IgD-negative memory B cell (primary cell): ENCODE measurements around the gene PIGQ. TPM values are rescaled to one million over a fixed set of nuclear protein-coding genes. Genes with fewer than 3 reads are reported as not detected.

Experiments
- H3K27ac Mint-ChIP-seq, 3 donors: one replicate each; pipeline ENCODE4 v1.8.0; 2020 to 2022; ENCODE audit warnings: mild to moderate bottlenecking in 3 of 3, mixed read lengths in 3 of 3, moderate library complexity in 1 of 3
- H3K27me3 Mint-ChIP-seq: one replicate; pipeline ENCODE4 v1.8.0; 2021; ENCODE audit warnings: mixed read lengths
- H3K36me3 Mint-ChIP-seq: one replicate; pipeline ENCODE4 v1.8.0; 2020; ENCODE audit warnings: mild to moderate bottlenecking, mixed read lengths
- H3K4me1 Mint-ChIP-seq, 3 donors: one replicate each; pipeline ENCODE4 v1.8.0; 2020 to 2022; ENCODE audit warnings: mixed read lengths in 3 of 3, mild to moderate bottlenecking in 1 of 3
- H3K4me3 Mint-ChIP-seq, 4 donors: one replicate each; pipeline ENCODE4 v1.8.0; 2020 to 2022; ENCODE audit warnings: mild to moderate bottlenecking in 4 of 4, mixed read lengths in 4 of 4, moderate library complexity in 3 of 4
- H3K9me3 Mint-ChIP-seq, 3 donors: one replicate each; pipeline ENCODE4 v1.8.0; 2020 to 2021; ENCODE audit warnings: mixed read lengths in 3 of 3, mild to moderate bottlenecking in 1 of 3
- polyA plus RNA-seq: library from polyadenylated mRNA; unstranded; fragments of 300-500 nt; fragmentation: Illumina TruSeq; gene quantifications from one replicate; pipeline ENCODE4 v1.2.3, GENCODE V29; 2021

The PIGQ gene
- polyA plus RNA-seq, 1 donor from 2014 or later, result 18.9 TPM

DNA sequence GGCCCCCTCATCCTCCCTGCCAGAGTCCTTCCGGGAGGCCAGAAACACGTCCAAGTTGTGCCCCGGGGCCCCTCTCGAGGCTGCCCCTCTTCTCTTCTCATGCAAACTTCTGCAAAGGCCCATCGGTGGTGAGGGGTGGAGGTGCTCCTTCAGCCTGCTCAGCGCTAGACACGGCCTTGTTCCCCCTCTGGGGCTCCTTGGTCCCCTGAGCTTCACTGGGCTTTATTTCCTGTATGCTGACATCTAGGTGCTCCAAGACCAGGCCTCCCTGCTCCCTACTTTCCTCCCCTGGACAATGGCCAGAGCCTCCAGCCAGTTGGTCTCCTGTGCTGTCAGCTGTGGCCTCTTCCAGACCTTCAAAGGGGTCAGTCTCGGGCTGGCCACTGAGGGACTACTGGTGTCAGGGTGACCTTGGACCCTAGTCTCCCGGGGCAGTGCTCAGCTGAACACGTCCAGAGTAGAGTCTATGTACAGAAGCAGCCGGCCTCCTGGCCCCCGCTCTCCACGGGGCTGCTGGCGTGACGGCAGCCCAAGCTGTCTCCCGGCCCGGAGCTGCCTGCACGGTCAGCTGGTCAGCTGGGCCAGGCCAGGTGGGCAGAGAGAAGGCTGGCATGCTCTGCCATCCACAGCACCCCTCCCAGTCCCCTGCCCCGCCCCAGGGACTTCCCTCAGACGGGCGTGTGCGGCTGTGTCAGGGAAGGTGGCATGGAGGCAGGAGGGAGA lies 11.3 kb upstream of the PIGQ start:
- Mint-ChIP-seq H3K27me3 (peaks cover 18% of the 10 kb centered on the region), H3K4me1 (peaks cover 0 to 5% (median 0%) of the 10 kb centered on the region in 3 donors), H3K9me3 (no peaks in the 10 kb centered on the region), H3K27ac (no peak overlapping the region), H3K36me3 (peaks cover 2% of the 10 kb centered on the region), H3K4me3 (peak overlapping the region in 1 of 4 donors; percentile 41)

DNA sequence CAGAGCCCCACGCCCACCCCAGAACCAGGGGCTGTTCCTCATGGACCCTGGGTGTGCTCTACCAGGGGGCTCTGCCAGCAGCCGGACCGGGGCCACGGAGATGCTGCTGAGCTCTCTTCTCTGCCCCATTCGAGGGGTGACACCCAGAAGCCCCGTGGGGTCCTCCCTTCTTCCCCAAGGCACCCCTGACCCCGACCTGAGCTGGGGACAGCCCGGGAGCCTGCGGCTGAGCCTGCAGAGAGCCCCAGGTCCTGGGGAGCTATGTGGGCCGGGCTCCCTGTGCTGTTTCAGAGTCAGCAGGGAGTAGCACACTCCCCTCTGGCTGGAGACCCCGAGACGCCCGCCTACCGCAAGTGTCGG lies 10.8 kb upstream of the PIGQ start:
- H3K27me3 Mint-ChIP-seq, result peaks cover 18% of the 10 kb centered on the region
- H3K27ac Mint-ChIP-seq, result no peak overlapping the region
- peaks cover 0 to 5% (median 0%) of the 10 kb centered on the region in 3 donors for H3K4me1 Mint-ChIP-seq
- H3K36me3 Mint-ChIP-seq, result peaks cover 2% of the 10 kb centered on the region
- no peak overlapping the region for H3K4me3 Mint-ChIP-seq
- H3K9me3 Mint-ChIP-seq, result no peaks in the 10 kb centered on the region

DNA sequence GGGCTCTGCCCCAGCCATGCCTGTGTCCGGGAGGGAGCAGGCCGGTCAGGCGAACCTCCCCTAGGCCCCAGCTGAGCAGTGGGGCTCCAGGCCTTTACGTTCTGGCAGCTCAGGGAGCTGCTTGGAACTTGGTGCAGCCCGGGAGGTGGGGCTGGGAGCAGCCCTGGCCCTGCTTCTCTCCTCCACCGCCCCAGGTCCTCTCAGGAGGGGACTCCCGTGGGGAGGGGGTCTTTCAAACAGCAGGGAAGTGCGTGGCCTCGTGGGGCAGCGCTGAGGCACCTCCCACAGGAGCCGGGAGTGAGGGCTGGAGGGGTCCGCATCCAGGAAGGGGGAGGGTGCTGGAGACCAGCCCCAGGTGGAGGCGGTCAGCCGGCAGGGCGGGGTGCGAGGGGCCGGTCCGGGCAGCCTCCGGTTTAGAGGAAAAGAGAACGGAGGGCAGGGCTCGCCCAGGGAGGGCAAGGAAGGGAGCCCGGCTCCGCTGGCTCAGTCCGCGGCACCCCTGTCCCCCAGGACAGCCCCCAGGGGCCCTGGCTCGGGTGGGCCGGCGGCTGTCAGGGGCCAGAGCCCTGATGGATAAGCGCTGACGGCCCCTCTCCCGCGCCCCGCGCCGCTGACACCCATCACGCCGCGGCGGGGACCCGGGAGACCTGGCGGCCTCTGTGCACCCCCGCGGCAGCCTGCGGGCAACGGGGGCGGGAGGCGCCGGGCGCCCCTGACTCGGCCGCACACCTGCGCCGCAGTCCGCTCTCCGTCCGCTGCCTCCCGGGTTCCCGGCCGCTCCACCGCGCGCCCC lies 10.2 kb upstream of the PIGQ start:
- Mint-ChIP-seq H3K27ac (no peak overlapping the region), H3K4me1 (peaks cover 0 to 5% (median 0%) of the 10 kb centered on the region in 3 donors), H3K27me3 (peaks cover 18% of the 10 kb centered on the region), H3K9me3 (no peaks in the 10 kb centered on the region), H3K36me3 (no peaks in the 10 kb centered on the region), H3K4me3 (no peak overlapping the region)

DNA sequence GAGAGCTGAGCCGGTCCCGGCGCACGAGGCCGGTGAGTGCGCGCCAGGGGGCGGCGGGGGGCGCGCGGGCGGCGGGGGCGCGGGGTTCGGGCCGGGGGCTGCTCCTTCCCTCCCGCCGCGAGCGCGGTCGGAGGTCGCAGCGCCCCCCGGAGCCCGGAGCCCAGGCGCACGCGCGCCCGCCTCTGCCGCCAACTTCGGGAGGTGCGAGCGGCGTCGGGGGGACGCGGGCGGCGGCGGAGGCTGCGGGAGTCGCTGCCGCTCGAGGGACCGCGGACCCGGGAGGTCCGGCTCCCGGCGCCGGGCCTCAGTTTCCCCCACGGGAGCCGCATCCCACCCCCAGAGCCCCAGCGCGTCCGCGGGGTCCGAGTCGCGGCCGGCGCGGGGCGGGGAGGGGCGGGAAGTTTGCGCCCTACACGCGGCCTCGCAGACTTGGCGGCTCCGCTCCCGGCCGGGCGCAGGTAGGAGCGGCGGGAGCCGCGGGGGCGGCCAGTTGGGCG lies 9.5 kb upstream of the PIGQ start, which contains the start of gene PRR35:
TSS of gene PRR35 (plus strand) at position 191 of the 497 bp plus-strand sequence. CDS start 2,901 bp downstream, outside the sequence.
- H3K27me3 Mint-ChIP-seq, result peaks cover 18% of the 10 kb centered on the region
- H3K4me3 Mint-ChIP-seq, result no peak within 1 kb of the TSS
- peaks cover 0 to 5% (median 0%) of the 10 kb centered on the region in 3 donors for H3K4me1 Mint-ChIP-seq
- no peak within 1 kb of the TSS for H3K27ac Mint-ChIP-seq
- H3K9me3 Mint-ChIP-seq, result no peaks in the 10 kb centered on the region
- H3K36me3 Mint-ChIP-seq, result no peaks in the 10 kb centered on the region

DNA sequence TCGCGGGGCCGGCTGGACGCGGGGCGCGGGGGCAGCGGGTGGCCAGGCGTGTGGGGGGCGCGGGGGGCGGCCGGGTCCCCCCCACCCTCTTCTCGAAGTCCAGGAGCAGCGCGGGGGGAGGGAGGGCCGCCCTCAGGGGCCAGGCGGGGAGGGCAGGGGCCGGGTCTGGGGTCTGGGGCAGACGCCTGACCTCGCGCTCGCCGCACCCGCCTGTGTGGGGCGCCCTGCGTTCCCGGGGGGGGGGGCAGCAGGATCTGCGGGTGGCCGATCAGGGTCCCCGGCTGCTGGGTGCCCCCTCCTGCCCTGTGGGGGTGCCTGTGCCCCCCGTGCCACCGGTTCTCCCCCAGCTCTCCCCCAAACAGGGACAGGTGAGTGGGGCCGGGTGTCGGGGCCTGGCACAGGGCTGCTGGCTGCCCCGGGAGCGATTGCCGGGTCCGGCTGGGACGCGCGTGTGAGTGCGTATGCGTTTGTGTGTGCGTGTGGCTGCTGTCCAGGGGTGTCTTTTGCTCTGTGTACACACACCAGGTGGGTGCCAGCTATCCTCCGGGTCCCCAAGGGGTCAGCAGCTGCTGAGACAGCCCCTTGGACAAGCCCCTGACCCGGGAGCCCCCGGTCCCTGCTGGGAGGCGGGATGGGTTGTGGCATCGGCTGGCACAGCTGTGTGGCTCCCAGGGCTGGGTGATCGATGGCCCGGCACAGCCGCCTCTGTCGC lies 8.9 kb upstream of the PIGQ start:
- Mint-ChIP-seq H3K27ac (no peak overlapping the region), H3K36me3 (no peaks in the 10 kb centered on the region), H3K9me3 (no peaks in the 10 kb centered on the region), H3K27me3 (peaks cover 18% of the 10 kb centered on the region), H3K4me3 (no peak overlapping the region), H3K4me1 (peaks cover 0 to 5% (median 0%) of the 10 kb centered on the region in 3 donors)

DNA sequence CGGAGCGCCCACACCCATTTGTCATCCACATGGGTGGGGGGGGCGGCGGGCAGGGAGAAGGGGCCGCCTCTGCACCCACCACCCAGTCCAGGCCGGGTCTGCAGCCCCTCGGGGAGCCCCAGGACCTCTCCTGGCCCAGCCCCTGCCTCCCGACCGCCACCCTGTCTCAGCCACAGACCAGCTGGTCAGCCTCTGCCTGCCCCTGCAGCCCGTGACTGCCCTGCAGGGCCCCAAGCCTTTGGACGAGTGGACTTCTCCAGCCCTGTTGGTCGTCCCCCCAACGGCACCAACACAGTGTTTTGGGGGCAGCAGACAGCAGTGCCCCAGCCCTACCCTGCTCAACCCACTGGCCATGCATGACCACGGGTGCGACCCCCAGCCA lies 8.4 kb upstream of the PIGQ start:
- Mint-ChIP-seq H3K27ac (no peak overlapping the region), H3K4me3 (no peak overlapping the region), H3K36me3 (no peaks in the 10 kb centered on the region), H3K27me3 (peaks cover 18% of the 10 kb centered on the region), H3K4me1 (peaks cover under 1 to 5% (median under 1%) of the 10 kb centered on the region in 3 donors), H3K9me3 (no peaks in the 10 kb centered on the region)

DNA sequence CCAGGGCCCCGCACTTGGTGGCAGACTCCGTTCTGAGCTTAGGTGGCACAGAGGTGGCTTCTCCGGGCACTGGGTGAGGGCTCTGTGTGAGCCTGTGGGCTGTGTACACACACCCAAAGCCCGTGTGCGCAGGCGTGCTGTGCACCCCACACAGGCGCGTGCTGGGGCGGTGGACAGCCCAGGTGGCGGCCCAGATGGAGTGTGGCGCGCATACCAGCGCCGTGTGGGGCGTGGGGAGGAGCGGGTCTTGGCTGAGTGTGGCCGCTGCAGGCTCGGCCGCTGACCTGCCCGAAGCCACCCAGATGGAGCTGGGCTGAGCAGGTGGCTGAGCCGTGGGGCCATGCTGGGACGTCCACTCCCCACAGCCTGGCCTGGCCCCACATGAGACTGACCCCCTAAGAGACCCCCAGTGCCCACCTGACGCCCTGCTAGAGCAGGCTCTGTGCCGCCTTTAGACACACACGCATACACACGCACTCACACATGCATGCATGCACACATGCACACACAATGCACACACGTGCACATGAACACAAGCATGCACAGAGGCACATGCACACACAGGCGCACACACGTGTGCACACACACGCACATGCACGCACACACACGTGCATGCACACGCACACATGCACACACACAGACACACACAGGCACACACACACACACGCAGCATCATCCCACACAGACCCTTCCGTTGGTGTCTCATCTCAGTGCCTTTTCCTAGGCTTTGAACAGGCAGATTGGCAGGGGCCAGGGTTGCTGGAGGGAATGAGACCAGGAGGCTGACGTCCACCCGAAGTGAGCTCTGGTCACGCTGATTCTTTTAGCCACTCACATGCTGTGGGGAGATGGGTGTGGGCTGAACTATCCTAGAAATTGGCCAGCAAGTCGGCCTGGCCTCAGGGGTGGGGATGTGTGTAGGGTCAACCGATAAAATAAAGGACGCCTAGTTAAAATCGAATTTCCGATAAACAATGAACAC lies 7.5 kb upstream of the PIGQ start:
- Mint-ChIP-seq H3K4me1 (peaks cover 8 to 9% (median 9%) of the 10 kb centered on the region in 3 donors), H3K27ac (peak overlapping the region in 1 of 3 donors; percentile 16), H3K36me3 (no peaks in the 10 kb centered on the region), H3K27me3 (peaks cover 18% of the 10 kb centered on the region), H3K4me3 (peak overlapping the region in 1 of 4 donors; percentile 17), H3K9me3 (no peaks in the 10 kb centered on the region)

DNA sequence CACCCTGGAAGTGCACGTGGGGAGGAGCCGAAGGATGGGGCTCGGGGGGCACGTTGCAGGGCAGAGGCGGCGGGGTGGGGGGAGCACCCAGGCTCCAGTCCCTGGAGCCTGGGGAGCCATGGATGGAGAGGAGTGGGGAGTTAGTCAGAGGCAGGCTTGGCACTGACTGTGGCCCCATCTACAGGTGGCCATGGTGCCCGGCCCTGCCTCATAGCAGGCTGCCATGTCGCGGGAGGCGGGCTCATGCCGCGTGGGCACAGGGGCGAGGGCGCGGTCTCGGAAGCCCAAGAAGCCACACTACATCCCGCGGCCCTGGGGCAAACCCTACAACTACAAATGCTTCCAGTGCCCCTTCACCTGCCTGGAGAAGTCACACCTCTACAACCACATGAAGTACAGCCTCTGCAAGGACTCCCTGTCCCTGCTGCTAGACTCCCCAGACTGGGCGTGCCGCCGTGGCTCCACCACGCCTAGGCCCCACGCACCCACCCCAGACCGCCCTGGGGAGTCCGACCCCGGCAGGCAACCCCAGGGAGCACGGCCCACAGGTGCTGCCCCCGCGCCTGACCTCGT lies 6.6 kb upstream of the PIGQ start:
- Mint-ChIP-seq H3K9me3 (no peaks in the 10 kb centered on the region), H3K27ac (no peak overlapping the region), H3K36me3 (no peaks in the 10 kb centered on the region)

DNA sequence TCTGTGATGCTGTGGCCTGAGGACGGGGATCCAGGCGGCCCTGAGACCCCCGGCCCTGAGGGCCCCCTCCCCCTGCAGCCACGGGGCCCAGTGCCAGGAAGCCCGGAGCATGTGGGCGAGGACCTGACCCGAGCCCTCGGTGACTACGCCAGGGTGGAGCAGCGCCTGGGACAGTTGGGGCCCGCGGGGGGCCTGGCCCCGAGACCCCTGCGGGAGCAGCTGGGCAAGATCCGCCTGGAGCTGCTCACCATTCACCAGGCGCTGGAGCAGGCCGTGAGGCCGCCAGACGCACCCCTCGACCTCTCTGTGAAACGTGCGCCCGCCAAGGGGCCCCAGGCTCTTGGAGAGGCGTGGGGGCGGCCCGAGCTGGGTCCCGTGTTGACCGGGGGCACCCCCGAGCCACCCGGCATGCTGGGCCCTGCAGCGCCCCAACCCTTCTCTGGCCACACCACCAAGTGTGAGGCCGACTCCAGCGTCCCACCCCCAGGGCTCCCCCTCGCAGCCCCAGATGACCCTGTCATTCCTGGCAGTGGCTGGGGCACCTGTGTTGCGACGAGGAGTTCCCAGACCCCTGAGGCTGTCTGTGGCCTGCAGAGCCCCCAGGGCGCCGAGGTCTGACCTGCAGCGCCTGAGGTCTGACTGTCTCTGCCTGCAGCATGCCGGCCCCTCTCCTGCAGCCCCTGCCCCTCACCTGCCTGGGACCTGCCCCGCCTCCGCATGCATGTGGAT lies 4.9 kb upstream of the PIGQ start:
- H3K4me1 Mint-ChIP-seq, result peaks cover 8 to 10% (median 9%) of the 10 kb centered on the region in 3 donors
- H3K4me3 Mint-ChIP-seq, result no peak overlapping the region
- no peaks in the 10 kb centered on the region for H3K9me3 Mint-ChIP-seq
- H3K27me3 Mint-ChIP-seq, result peaks cover 6% of the 10 kb centered on the region
- no peaks in the 10 kb centered on the region for H3K36me3 Mint-ChIP-seq
- H3K27ac Mint-ChIP-seq, result no peak overlapping the region

More for the DNA sequence above, 6.6 kb upstream of the PIGQ start:
- Mint-ChIP-seq H3K4me3 (no peak overlapping the region), H3K27me3 (peaks cover 16% of the 10 kb centered on the region), H3K4me1 (peaks cover 9 to 10% (median 9%) of the 10 kb centered on the region in 3 donors)

DNA sequence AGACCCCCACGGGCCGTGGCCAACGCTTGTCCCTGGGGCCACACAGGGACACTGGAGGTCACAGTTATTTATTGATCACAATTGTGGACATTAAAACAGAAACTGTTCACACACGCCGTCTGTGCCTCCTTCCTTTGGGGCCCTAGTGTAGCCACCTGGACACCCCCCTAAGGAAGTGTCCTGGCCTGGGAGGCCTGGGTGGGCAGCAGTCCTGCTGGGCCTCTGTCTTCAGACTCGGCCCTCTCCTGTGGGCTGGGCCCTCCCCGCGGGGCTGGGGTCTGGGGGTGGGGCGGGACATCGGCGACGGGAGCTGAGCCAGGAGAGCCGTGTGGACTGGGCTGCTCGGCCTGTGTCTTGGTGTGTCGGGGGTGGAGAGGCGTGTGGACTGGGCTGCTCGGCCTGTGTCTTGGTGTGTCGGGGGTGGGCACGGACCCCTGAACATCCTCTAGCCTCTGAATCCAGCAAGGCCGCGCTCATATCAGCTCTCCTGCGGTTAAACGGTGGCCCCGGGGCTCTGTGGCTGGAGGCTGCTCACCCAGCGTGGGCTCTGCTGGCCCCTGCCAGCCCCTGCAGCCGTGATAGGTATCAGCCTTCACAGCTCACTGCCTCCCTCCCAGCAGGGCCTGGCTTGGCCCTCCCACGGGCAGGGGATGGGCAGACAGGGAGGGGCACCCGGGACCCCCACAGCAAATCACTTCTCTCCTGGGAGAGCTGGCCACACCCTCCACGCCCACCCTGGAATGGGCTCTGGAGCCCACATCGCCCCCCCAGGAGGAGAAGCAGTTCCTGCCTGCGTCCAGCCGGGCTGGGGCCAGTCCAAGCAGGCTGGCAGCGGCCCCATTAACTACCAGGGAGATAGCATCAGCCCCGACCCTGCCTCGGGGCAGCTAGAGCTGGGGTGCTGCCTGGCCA lies 4.1 kb upstream of the PIGQ start:
- Mint-ChIP-seq H3K27ac (no peak overlapping the region), H3K4me3 (no peak overlapping the region), H3K27me3 (peaks cover 6% of the 10 kb centered on the region), H3K9me3 (no peaks in the 10 kb centered on the region), H3K4me1 (peaks cover 9 to 10% (median 10%) of the 10 kb centered on the region in 3 donors), H3K36me3 (no peaks in the 10 kb centered on the region)

DNA sequence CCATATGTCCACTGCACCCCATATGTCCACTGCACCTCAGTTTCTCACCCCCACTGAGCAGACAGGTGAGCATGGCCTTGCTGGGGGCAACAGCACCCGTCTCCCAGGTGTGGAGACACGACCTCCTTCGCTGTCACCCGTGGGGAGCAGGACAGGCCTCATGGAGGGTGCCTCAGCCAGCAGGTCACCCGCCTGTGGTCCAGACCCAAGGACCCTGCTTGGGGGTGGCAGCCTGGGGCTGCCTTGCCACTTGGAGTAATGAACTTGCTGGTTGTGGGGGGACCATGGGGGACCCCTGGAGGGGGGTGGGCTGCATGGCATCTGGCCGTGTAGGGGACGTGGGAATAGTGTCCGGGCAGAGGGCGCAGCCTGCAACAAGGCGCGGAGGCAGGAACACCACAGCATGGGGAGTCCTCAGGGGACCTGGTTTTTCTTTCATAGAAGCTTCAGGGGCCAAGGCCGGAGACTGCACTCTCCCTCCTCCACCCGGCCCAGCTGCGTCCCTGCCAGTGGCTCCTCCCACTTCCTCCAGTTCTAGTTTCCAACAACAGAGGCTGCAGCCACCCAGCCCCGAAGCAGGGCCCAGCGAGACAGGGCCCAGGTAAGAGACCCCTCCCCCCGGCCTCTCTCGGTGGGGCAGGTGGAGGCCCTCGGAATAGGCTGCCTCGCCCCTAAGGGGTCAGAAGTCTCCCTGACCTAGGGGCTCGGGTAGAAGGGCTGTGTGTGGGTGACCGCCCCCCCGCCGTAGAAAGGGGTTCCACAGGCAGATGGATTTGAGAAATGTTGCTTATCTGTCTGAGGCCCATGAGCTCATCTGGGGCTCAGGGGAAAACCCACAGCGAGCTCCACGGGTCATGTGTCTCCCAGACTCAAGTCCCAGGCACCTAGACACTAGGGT lies 3.0 kb upstream of the PIGQ start, which contains the start of gene NHLRC4:
TSS of gene NHLRC4 (plus strand) at position 531 of the 898 bp plus-strand sequence. CDS start 1,043 bp downstream, outside the sequence.
- Mint-ChIP-seq H3K27ac (peak within 1 kb of the TSS; percentile 59 to 92 (median 69)), H3K36me3 (no peaks in the 10 kb centered on the region), H3K27me3 (peaks cover 6% of the 10 kb centered on the region), H3K4me3 (peak within 1 kb of the TSS; percentile 72 to 92 (median 92)), H3K9me3 (no peaks in the 10 kb centered on the region), H3K4me1 (peaks cover 14 to 19% (median 17%) of the 10 kb centered on the region in 3 donors)
